K562 (cell line): ENCODE results near the gene SERPINH1. TPM values are rescaled to one million over a fixed set of nuclear protein-coding genes. Genes with fewer than 3 reads are reported as not detected.

Experiments
- ARID3A ChIP-seq: IDR thresholded peaks from 2 replicates; pipeline ENCODE4 v1.6.1; 2012; ENCODE audit warnings: low read depth, low read length, improper control_type of control experiment, borderline replicate concordance
- MAX ChIP-seq: sonication (generic); formaldehyde crosslinking; IDR thresholded peaks from 2 replicates; pipeline ENCODE4 v1.9.0; 2022; ENCODE audit warnings: mild to moderate bottlenecking, missing genetic modification reagents
- NFE2 ChIP-seq: IDR thresholded peaks from 2 replicates; pipeline ENCODE4 v1.6.1; 2014; ENCODE audit warnings: antibody characterized with exemption, low read depth
- NFRKB ChIP-seq: fragments of 450-650 bp; IDR thresholded peaks from 2 replicates; pipeline ENCODE4 v1.6.1; 2016; ENCODE audit warnings: low read depth
- POLR2A ChIP-seq: fragments of 450-650 bp; conservative IDR thresholded peaks from 2 replicates; pipeline ENCODE4 v1.6.1; 2016
- RAD21 ChIP-seq, 2 experiments: fragments of 250-450 bp in 1 of 2; fragments of 450-650 bp in 1 of 2; sonication (Bioruptor Pico) in 1 of 2; formaldehyde crosslinking in 1 of 2; IDR thresholded peaks in 1 of 2; conservative IDR thresholded peaks in 1 of 2; 2 replicates each; pipeline versions ENCODE4 v1.4.0 to v1.8.0; 2020 to 2022; ENCODE audit warnings: mild to moderate bottlenecking in 2 of 2, moderate library complexity in 1 of 2
- REST ChIP-seq, 2 experiments: fragments of 450-650 bp; formaldehyde crosslinking in 1 of 2; IDR thresholded peaks; 2 replicates each; pipeline versions ENCODE4 v1.4.0 to v1.6.1; 2014 to 2020; ENCODE audit warnings: mild to moderate bottlenecking in 2 of 2, borderline replicate concordance in 1 of 2, low read depth in 1 of 2
- SMC3 ChIP-seq: conservative IDR thresholded peaks from 2 replicates; pipeline ENCODE4 v1.6.1; 2011; ENCODE audit warnings: low read depth, low read length, improper control_type of control experiment; ENCODE audit not compliant: insufficient read depth
- TCF15 ChIP-seq: fragments of 250-450 bp; sonication (Bioruptor Pico); IDR thresholded peaks from 2 replicates; pipeline ENCODE4 v1.8.0; 2022; ENCODE audit warnings: moderate library complexity, mild to moderate bottlenecking, inconsistent platforms
- TEAD4 ChIP-seq, 2 experiments: sonication (generic) in 1 of 2; formaldehyde crosslinking in 1 of 2; IDR thresholded peaks; 2 replicates each; pipeline versions ENCODE4 v1.6.1 to v1.8.0; 2012 to 2022; ENCODE audit warnings: borderline replicate concordance in 1 of 2, inconsistent platforms in 1 of 2, low read length in 1 of 2, mild to moderate bottlenecking in 1 of 2, missing genetic modification reagents in 1 of 2
- XRCC5 ChIP-seq: fragments of 200-400 bp; formaldehyde crosslinking; IDR thresholded peaks from 2 replicates; pipeline ENCODE4 v1.6.1; 2017; ENCODE audit warnings: low read depth, mild to moderate bottlenecking, low read length
- ZBTB7A ChIP-seq: IDR thresholded peaks from 2 replicates; pipeline ENCODE4 v1.6.1; 2011; ENCODE audit warnings: low read depth, mild to moderate bottlenecking, low read length, moderate library complexity, borderline replicate concordance; ENCODE audit not compliant: control insufficient read depth
- ZNF780A ChIP-seq: fragments of 250-450 bp; sonication (Bioruptor Pico); IDR thresholded peaks from 2 replicates; pipeline ENCODE4 v1.5.0; 2021; ENCODE audit warnings: mild to moderate bottlenecking
- polyA plus RNA-seq, 8 experiments: library from polyadenylated mRNA; depleted of rRNA in 4 of 8; stranded (reverse) in 5 of 8; unstranded in 3 of 8; fragments of >200 nt; fragmentation: Nextera tagmentation in 2 of 8; fragmentation: Illumina TruSeq in 1 of 8; extraction: Ambion mirVana in 2 of 8; extraction: Trizol in 1 of 8; gene quantifications; 2 replicates each; pipeline versions ENCODE4 v1.2.1 to v1.2.3, GENCODE V29; 2011 to 2014; ENCODE audit warnings: inconsistent platforms in 1 of 8, missing spikeins in 1 of 8
- total RNA-seq, 7 experiments: library from RNA; depleted of rRNA in 6 of 7; stranded (reverse); fragments of >200 nt in 6 of 7; fragmentation: Illumina TruSeq in 2 of 7; extraction: Trizol in 2 of 7; gene quantifications; 2 replicates each; pipeline versions ENCODE4 v1.2.1 to v1.2.3, GENCODE V29; 2011 to 2021; ENCODE audit warnings: low replicate concordance in 1 of 7
- TF ChIP-seq, protein P1 (sequence below): fragments of 450-650 bp; formaldehyde crosslinking; IDR thresholded peaks from 2 replicates; pipeline ENCODE4 v1.4.0; 2020; ENCODE audit warnings: mild to moderate bottlenecking, moderate library complexity

Gene SERPINH1
- total and polyA plus RNA-seq, 9 of the 15 experiments (the other 6 are each of a cell fraction or from before 2014, with no cell fraction given): 2.8 to 106 (median 67.9) TPM

GRCh38 chr11:75563978-75564552, 2.0 kb downstream of the SERPINH1 start (continued):
- TF ChIP-seq REST (IDR thresholded peaks at IDR 0.05; ENCODE audit: borderline replicate concordance): peak; percentile 66; the same call in 1 of the 2 replicates
- no peak for TF ChIP-seq REST (CRISPR knock-in tag; IDR thresholded peaks at IDR 0.05; ENCODE audit: low read depth)
- peak; percentile 74 for TF ChIP-seq ZBTB7A
- TF ChIP-seq MAX (CRISPR knock-in tag): peak; percentile 86
- TF ChIP-seq, protein P1, sequence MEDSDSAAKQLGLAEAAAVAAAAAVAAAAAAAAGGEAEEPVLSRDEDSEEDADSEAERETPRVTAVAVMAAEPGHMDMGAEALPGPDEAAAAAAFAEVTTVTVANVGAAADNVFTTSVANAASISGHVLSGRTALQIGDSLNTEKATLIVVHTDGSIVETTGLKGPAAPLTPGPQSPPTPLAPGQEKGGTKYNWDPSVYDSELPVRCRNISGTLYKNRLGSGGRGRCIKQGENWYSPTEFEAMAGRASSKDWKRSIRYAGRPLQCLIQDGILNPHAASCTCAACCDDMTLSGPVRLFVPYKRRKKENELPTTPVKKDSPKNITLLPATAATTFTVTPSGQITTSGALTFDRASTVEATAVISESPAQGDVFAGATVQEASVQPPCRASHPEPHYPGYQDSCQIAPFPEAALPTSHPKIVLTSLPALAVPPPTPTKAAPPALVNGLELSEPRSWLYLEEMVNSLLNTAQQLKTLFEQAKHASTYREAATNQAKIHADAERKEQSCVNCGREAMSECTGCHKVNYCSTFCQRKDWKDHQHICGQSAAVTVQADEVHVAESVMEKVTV (CRISPR knock-in tag): no peak
- no peak for TF ChIP-seq TCF15 (CRISPR knock-in tag)
- TF ChIP-seq ARID3A: no peak
- 0 out of 2 replicates have a peak, but pooled peaks have one; percentile 26 for TF ChIP-seq XRCC5
- TF ChIP-seq RAD21 (CRISPR knock-in tag; conservative IDR thresholded peaks at IDR 0.05 in 1 of 2, IDR thresholded peaks at IDR 0.05 in 1 of 2): peak; percentile 54 to 78
- TF ChIP-seq NFRKB: 0 out of 2 replicates have a peak, but pooled peaks have one; percentile 48
- peak; percentile 45; the same call in 1 of the 2 replicates for TF ChIP-seq NFE2
- TF ChIP-seq POLR2A: no peak
- TF ChIP-seq SMC3: peak; percentile 33; the same call in 1 of the 2 replicates
- no peak for TF ChIP-seq ZNF780A (CRISPR knock-in tag)
- TF ChIP-seq TEAD4 (IDR thresholded peaks at IDR 0.05; ENCODE audit: low read length): peak; percentile 29; the same call in 1 of the 2 replicates
- TF ChIP-seq TEAD4 (CRISPR knock-in tag; IDR thresholded peaks at IDR 0.05; ENCODE audit: borderline replicate concordance): no peak
